ENCODE results near the gene KDM6B.

DNA sequence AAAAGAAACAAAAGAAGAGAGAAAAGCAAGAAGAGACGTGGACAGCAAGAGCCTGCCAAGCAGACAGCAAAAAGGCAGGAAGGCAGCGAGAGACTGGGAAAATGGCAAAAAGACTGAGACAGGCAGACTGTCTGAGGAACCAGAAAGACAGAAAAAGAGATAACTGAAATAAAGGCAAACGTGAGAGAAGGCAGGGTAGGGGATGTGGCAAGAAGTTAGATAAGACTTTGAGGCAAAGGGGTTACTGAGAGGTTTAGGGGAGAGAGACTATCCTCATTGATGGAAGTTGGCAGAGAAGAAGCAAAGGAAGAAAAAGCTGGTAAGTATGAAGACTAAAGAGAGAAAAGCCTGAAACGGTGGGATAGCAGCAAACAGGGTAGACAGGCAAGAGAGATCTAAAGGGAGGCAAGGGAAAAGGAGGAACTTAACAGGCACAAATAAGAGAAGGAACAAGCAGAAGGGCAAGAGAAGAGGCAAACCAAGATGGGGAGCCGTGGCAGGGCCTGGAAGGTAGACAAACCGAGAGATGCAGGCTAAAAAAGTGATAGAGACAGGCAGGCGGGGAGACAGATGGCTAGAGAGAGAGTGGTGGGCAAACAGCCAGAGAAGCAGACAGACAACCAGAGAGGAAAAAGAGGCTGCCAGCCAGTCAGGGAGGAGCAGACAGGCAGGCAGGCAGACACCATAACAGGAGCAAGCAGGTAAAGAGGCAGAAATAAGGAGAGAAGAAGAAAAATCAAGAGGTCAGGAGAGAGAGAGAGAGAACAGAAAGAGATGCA lies 47.4 kb downstream of the KDM6B start:
- TF ChIP-seq, protein P1, sequence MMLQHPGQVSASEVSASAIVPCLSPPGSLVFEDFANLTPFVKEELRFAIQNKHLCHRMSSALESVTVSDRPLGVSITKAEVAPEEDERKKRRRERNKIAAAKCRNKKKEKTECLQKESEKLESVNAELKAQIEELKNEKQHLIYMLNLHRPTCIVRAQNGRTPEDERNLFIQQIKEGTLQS (IDR thresholded peaks at IDR 0.05), result no peak
- TF ChIP-seq RXRA (IDR thresholded peaks at IDR 0.05), result no peak
- TF ChIP-seq, protein P2, sequence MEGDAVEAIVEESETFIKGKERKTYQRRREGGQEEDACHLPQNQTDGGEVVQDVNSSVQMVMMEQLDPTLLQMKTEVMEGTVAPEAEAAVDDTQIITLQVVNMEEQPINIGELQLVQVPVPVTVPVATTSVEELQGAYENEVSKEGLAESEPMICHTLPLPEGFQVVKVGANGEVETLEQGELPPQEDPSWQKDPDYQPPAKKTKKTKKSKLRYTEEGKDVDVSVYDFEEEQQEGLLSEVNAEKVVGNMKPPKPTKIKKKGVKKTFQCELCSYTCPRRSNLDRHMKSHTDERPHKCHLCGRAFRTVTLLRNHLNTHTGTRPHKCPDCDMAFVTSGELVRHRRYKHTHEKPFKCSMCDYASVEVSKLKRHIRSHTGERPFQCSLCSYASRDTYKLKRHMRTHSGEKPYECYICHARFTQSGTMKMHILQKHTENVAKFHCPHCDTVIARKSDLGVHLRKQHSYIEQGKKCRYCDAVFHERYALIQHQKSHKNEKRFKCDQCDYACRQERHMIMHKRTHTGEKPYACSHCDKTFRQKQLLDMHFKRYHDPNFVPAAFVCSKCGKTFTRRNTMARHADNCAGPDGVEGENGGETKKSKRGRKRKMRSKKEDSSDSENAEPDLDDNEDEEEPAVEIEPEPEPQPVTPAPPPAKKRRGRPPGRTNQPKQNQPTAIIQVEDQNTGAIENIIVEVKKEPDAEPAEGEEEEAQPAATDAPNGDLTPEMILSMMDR (IDR thresholded peaks at IDR 0.05; ENCODE audit: low read depth, low read length, missing input control), result no peak
- no peak for TF ChIP-seq EGR1 (IDR thresholded peaks at IDR 0.05; ENCODE audit: low read depth in 2 of 2)
- no peak for TF ChIP-seq JUND (IDR thresholded peaks at IDR 0.05)
- TF ChIP-seq, protein P3, sequence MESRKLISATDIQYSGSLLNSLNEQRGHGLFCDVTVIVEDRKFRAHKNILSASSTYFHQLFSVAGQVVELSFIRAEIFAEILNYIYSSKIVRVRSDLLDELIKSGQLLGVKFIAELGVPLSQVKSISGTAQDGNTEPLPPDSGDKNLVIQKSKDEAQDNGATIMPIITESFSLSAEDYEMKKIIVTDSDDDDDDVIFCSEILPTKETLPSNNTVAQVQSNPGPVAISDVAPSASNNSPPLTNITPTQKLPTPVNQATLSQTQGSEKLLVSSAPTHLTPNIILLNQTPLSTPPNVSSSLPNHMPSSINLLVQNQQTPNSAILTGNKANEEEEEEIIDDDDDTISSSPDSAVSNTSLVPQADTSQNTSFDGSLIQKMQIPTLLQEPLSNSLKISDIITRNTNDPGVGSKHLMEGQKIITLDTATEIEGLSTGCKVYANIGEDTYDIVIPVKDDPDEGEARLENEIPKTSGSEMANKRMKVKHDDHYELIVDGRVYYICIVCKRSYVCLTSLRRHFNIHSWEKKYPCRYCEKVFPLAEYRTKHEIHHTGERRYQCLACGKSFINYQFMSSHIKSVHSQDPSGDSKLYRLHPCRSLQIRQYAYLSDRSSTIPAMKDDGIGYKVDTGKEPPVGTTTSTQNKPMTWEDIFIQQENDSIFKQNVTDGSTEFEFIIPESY (IDR thresholded peaks at IDR 0.05), result no peak
- no peak for TF ChIP-seq GABPA (IDR thresholded peaks at IDR 0.05 in 1 of 2, conservative IDR thresholded peaks at IDR 0.05 in 1 of 2)
- TF ChIP-seq RAD21 (IDR thresholded peaks at IDR 0.05), result no peak
- TF ChIP-seq TAF1 (conservative IDR thresholded peaks at IDR 0.05), result no peak
- TF ChIP-seq FOXA1 (IDR thresholded peaks at IDR 0.05), result no peak
- TF ChIP-seq, protein P4, sequence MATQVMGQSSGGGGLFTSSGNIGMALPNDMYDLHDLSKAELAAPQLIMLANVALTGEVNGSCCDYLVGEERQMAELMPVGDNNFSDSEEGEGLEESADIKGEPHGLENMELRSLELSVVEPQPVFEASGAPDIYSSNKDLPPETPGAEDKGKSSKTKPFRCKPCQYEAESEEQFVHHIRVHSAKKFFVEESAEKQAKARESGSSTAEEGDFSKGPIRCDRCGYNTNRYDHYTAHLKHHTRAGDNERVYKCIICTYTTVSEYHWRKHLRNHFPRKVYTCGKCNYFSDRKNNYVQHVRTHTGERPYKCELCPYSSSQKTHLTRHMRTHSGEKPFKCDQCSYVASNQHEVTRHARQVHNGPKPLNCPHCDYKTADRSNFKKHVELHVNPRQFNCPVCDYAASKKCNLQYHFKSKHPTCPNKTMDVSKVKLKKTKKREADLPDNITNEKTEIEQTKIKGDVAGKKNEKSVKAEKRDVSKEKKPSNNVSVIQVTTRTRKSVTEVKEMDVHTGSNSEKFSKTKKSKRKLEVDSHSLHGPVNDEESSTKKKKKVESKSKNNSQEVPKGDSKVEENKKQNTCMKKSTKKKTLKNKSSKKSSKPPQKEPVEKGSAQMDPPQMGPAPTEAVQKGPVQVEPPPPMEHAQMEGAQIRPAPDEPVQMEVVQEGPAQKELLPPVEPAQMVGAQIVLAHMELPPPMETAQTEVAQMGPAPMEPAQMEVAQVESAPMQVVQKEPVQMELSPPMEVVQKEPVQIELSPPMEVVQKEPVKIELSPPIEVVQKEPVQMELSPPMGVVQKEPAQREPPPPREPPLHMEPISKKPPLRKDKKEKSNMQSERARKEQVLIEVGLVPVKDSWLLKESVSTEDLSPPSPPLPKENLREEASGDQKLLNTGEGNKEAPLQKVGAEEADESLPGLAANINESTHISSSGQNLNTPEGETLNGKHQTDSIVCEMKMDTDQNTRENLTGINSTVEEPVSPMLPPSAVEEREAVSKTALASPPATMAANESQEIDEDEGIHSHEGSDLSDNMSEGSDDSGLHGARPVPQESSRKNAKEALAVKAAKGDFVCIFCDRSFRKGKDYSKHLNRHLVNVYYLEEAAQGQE (IDR thresholded peaks at IDR 0.05), result no peak
- TF ChIP-seq, protein P5, sequence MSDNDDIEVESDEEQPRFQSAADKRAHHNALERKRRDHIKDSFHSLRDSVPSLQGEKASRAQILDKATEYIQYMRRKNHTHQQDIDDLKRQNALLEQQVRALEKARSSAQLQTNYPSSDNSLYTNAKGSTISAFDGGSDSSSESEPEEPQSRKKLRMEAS (IDR thresholded peaks at IDR 0.05), result no peak
- TF ChIP-seq SP1 (IDR thresholded peaks at IDR 0.05), result no peak

All from liver (tissue), 3 donors.